ENCODE data around the gene DNAH6. TPM values are rescaled to one million over a fixed set of nuclear protein-coding genes. Genes with fewer than 3 reads are reported as not detected.

Gene DNAH6
- total and polyA plus RNA-seq, 2 of the 13 experiments (the other 11 are each of a cell fraction or from before 2014, with no cell fraction given): 0.01 TPM; not detected in 1

DNA sequence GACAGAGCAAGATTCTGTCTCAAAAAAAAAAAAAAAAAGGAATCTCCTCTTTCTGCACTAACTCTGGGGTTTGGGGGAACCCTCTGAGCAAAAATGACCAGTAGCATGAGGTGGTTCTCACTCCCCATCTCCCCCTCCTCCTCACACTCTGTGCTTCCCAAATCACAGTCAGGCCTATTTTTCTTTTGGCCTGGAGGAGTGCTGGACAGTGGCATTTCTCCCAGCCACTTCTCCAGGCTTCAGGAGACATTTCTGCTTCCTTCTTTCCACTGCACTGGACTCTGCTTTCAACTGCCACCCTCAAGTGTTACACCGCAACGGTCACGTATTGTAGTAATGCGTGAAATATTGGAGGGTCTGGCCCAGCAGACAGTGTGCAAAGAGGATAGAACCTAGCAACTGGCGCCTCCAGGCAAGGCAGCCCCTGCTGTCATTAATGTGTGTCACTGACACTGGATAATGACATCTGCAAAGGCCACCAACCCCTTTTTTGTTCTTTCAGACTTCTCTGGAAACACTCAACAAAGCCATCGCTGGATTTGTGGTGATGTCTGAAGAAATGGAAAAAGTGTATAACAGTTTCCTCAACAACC, 295.6 kb downstream of the DNAH6 start:
- DNase-seq (ENCODE audit: low spot score) (no peak), ATAC-seq (no peak), FAIRE-seq (no peak)
- H3K4me1 ChIP-seq (ENCODE audit: insufficient read depth, low read length): no peaks in the 10 kb centered on the region
- in situ Hi-C loops (cut with HindIII; ENCODE audit: extremely low pct_ligation_motif_present, low pct_unique_long_range_greater_than_20kb) (no loop called here), intact Hi-C loops (cut with micrococcal nuclease; ENCODE audit: unreplicated experiment) (no loop called here)
- CTCF ChIA-PET (ENCODE audit: low intra/inter-chr PET ratio, low total read pairs): no interaction called here
- no TSS peak for BruUV-seq (replicated peaks)
- H4K20me1 ChIP-seq (ENCODE audit: insufficient read depth, low read length): no peaks in the 10 kb centered on the region
- no peak overlapping the region for H3K27ac ChIP-seq (ENCODE audit: extremely low read length, insufficient read depth, low read length)
- H2AFZ ChIP-seq (ENCODE audit: low read length): no peak overlapping the region
- no peak overlapping the region for H3K4me3 ChIP-seq (replicated peaks in 1 of 3; ENCODE audit: insufficient read depth in 1 of 3, low read depth in 2 of 3, low read length in 3 of 3)
- 0 out of 5 replicates have a peak, but pooled peaks cover 0 to 4% of the 10 kb centered on the region in 2 experiments for H3K27me3 ChIP-seq (ENCODE audit: control insufficient read depth in 1 of 2, insufficient read depth in 2 of 2, low read length in 2 of 2)
- no peak overlapping the region for H3K4me2 ChIP-seq (ENCODE audit: low read depth, low read length)
- POLR2A ChIA-PET: no interaction called here
- TF ChIP-seq, protein P1, sequence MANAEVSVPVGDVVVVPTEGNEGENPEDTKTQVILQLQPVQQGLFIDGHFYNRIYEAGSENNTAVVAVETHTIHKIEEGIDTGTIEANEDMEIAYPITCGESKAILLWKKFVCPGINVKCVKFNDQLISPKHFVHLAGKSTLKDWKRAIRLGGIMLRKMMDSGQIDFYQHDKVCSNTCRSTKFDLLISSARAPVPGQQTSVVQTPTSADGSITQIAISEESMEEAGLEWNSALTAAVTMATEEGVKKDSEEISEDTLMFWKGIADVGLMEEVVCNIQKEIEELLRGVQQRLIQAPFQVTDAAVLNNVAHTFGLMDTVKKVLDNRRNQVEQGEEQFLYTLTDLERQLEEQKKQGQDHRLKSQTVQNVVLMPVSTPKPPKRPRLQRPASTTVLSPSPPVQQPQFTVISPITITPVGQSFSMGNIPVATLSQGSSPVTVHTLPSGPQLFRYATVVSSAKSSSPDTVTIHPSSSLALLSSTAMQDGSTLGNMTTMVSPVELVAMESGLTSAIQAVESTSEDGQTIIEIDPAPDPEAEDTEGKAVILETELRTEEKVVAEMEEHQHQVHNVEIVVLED (CRISPR knock-in tag; IDR thresholded peaks at IDR 0.05; ENCODE audit: borderline replicate concordance): no peak
- no peak for TF ChIP-seq PRPF4 (IDR thresholded peaks at IDR 0.05; ENCODE audit: low read depth, low read length, poor library complexity, severe bottlenecking)
- TF ChIP-seq, protein P2, sequence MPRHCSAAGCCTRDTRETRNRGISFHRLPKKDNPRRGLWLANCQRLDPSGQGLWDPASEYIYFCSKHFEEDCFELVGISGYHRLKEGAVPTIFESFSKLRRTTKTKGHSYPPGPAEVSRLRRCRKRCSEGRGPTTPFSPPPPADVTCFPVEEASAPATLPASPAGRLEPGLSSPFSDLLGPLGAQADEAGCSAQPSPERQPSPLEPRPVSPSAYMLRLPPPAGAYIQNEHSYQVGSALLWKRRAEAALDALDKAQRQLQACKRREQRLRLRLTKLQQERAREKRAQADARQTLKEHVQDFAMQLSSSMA (CRISPR knock-in tag; IDR thresholded peaks at IDR 0.05): no peak
- no peak for TF ChIP-seq KLF11 (CRISPR knock-in tag; IDR thresholded peaks at IDR 0.05)
- TF ChIP-seq ZNF891 (CRISPR knock-in tag; IDR thresholded peaks at IDR 0.05): no peak
- TF ChIP-seq POLR2AphosphoS2 (IDR thresholded peaks at IDR 0.05; ENCODE audit: low read depth, low read length): no peak
- TF ChIP-seq ZFP41 (CRISPR knock-in tag; IDR thresholded peaks at IDR 0.05; ENCODE audit: borderline replicate concordance): no peak
- TF ChIP-seq HOXD1 (CRISPR knock-in tag; IDR thresholded peaks at IDR 0.05): no peak
- no peak for TF ChIP-seq MIER2 (CRISPR knock-in tag; IDR thresholded peaks at IDR 0.05)
- TF ChIP-seq TAF15 (IDR thresholded peaks at IDR 0.05; ENCODE audit: low read depth, low read length, poor library complexity, severe bottlenecking): no peak
- TF ChIP-seq, protein P3, sequence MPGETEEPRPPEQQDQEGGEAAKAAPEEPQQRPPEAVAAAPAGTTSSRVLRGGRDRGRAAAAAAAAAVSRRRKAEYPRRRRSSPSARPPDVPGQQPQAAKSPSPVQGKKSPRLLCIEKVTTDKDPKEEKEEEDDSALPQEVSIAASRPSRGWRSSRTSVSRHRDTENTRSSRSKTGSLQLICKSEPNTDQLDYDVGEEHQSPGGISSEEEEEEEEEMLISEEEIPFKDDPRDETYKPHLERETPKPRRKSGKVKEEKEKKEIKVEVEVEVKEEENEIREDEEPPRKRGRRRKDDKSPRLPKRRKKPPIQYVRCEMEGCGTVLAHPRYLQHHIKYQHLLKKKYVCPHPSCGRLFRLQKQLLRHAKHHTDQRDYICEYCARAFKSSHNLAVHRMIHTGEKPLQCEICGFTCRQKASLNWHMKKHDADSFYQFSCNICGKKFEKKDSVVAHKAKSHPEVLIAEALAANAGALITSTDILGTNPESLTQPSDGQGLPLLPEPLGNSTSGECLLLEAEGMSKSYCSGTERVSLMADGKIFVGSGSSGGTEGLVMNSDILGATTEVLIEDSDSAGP (CRISPR knock-in tag; IDR thresholded peaks at IDR 0.05; ENCODE audit: borderline replicate concordance): no peak
- TF ChIP-seq, protein P4, sequence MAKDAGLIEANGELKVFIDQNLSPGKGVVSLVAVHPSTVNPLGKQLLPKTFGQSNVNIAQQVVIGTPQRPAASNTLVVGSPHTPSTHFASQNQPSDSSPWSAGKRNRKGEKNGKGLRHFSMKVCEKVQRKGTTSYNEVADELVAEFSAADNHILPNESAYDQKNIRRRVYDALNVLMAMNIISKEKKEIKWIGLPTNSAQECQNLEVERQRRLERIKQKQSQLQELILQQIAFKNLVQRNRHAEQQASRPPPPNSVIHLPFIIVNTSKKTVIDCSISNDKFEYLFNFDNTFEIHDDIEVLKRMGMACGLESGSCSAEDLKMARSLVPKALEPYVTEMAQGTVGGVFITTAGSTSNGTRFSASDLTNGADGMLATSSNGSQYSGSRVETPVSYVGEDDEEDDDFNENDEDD (CRISPR knock-in tag; IDR thresholded peaks at IDR 0.05; ENCODE audit: borderline replicate concordance): no peak
- no peak for TF ChIP-seq HOXA9 (CRISPR knock-in tag; IDR thresholded peaks at IDR 0.05; ENCODE audit: borderline replicate concordance)
- no peak for TF ChIP-seq ZSCAN20 (CRISPR knock-in tag; IDR thresholded peaks at IDR 0.05; ENCODE audit: borderline replicate concordance)
- no peak for TF ChIP-seq ZBTB21 (CRISPR knock-in tag; IDR thresholded peaks at IDR 0.05)
- no peak for TF ChIP-seq U2AF2 (IDR thresholded peaks at IDR 0.05; ENCODE audit: low read depth, low read length)
- no peak for TF ChIP-seq RNF2 (conservative IDR thresholded peaks at IDR 0.05; ENCODE audit: low read depth)
- no peak for TF ChIP-seq ZFP36L2 (CRISPR knock-in tag; IDR thresholded peaks at IDR 0.05)
- TF ChIP-seq, protein P5, sequence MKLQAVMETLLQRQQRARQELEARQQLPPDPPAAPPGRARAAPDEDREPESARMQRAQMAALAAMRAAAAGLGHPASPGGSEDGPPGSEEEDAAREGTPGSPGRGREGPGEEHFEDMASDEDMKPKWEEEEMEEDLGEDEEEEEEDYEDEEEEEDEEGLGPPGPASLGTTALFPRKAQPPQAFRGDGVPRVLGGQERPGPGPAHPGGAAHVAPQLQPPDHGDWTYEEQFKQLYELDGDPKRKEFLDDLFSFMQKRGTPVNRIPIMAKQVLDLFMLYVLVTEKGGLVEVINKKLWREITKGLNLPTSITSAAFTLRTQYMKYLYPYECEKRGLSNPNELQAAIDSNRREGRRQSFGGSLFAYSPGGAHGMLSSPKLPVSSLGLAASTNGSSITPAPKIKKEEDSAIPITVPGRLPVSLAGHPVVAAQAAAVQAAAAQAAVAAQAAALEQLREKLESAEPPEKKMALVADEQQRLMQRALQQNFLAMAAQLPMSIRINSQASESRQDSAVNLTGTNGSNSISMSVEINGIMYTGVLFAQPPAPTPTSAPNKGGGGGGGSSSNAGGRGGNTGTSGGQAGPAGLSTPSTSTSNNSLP (IDR thresholded peaks at IDR 0.05; ENCODE audit: low read depth, low read length): no peak
- H3K9ac ChIP-seq (ENCODE audit: insufficient read depth, low read depth, low read length): no peak overlapping the region
- H3K9me3 ChIP-seq (ENCODE audit: low read length): no peaks in the 10 kb centered on the region
- no peaks in the 10 kb centered on the region for H3K36me3 ChIP-seq (replicated peaks in 1 of 2; ENCODE audit: control insufficient read depth in 1 of 2, insufficient read depth in 2 of 2, low read length in 2 of 2)
- no peaks in the 10 kb centered on the region for H3K79me2 ChIP-seq (ENCODE audit: insufficient read depth, low read length)
- 61% methylated on average over 6 of the region's 6 CpGs for WGBS (ENCODE audit: low lambda C conversion rate)
